Bronchus fibroblast of lung (primary cell): ENCODE results near the gene ODR4. TPM values are rescaled to one million over a fixed set of nuclear protein-coding genes. Genes with fewer than 3 reads are reported as not detected.

ENCODE experiments used
- total RNA-seq: library from RNA; depleted of rRNA; stranded (reverse); fragments of >200 nt; gene quantifications from 2 replicates; pipeline ENCODE4 v1.2.3, GENCODE V29; 2015

Gene ODR4
- total RNA-seq: 10.1 and 10.8 TPM in 2 replicates

GRCh38 chr1:186375152-186375928, at the start of gene ODR4, which contains the start of gene TPR:
Gene ODR4, plus strand, starts transcription at chr1:186375838. Its CDS starts 3,948 bp downstream, at chr1:186379786.
Gene TPR, minus strand, starts transcription at chr1:186375253. Its CDS starts 225 bp downstream, at chr1:186375028.

DNA sequence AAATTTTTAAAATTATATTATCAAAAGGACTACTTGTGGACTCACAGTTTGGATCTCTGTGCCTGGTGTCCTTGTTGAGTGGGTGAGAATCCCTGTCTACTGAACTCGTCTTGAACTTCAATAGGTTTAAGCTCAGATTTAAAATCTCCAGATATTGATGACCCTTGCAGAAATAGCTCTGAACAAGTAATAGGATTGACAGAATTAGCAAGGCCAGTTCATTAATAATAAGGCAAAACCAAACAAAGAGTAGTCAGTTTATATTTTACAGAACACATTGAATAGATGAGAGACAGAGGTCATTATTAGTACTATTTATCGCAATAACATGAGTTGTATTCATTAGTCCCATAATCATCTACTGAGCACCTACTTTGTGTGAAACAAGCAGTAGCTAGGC, 85.4 kb downstream of the ODR4 start, which contains the start of gene PDC:
PDC (minus strand) TSS at position 101 of the 400 bp plus-strand sequence. CDS start 11,655 bp downstream, outside the sequence.

Other genes with a start within 250 kb of the ODR4 start
- not detected in 2 replicates for gene PRG4, start 79.6 kb upstream of the ODR4 start, total RNA-seq
- 35.1 and 36.5 TPM in 2 replicates for gene TPR, start 585 bp upstream of the ODR4 start, total RNA-seq
- not detected in 2 replicates for gene PDC, start 85.3 kb downstream of the ODR4 start, total RNA-seq